PC-3 (cell line): ENCODE measurements around the gene CHSY1.

ENCODE experiments used
- CTCF ChIP-seq: fragments of 300-600 bp; sonication (generic); conservative IDR thresholded peaks from 2 replicates; pipeline ENCODE4 v1.5.1; 2017; ENCODE audit warnings: antibody characterized with exemption, low read depth, mild to moderate bottlenecking, low read length
- EZH2phosphoT487 ChIP-seq: fragments of 300-600 bp; sonication (generic); IDR thresholded peaks from 2 replicates; pipeline ENCODE4 v1.6.1; 2018; ENCODE audit warnings: mild to moderate bottlenecking, antibody characterized with exemption, low read length, borderline replicate concordance

- TF ChIP-seq CTCF = no peak
- no peak for TF ChIP-seq EZH2phosphoT487
Measured at GRCh38 chr15:101200181-101200580, 51.7 kb downstream of the CHSY1 start.
